Tibial nerve (tissue), 4 donors: ENCODE data around the gene BTAF1. TPM values are rescaled to one million over a fixed set of nuclear protein-coding genes. Genes with fewer than 3 reads are reported as not detected.
A peak's percentile ranks its signal among the peaks of the same experiment; 100 is the strongest.

Experiments used
- DNase-seq, 2 donors: peaks; one replicate each; pipeline ENCODE4 v3.0.0-alpha.2; 2019; ENCODE audit warnings: low spot score in 2 of 2
- H3K27ac ChIP-seq, 4 donors: fragments of 200-600 bp; sonication (generic) in 3 of 4; one replicate each; pipeline ENCODE4 v1.5.1; 2017 to 2019; ENCODE audit warnings: mild to moderate bottlenecking in 1 of 4
- H3K27me3 ChIP-seq, 2 donors: fragments of 200-600 bp; sonication (generic) in 1 of 2; one replicate each; pipeline versions ENCODE4 v1.5.1 to v1.6.0; 2017 to 2019
- H3K36me3 ChIP-seq, 3 donors: fragments of 200-600 bp; sonication (generic); one replicate each; pipeline ENCODE4 v1.5.1; 2018 to 2019
- H3K4me1 ChIP-seq, 4 donors: fragments of 200-600 bp; sonication (generic) in 3 of 4; one replicate each; pipeline ENCODE4 v1.5.1; 2017 to 2019
- H3K4me3 ChIP-seq, 4 donors: fragments of 200-600 bp; sonication (generic) in 3 of 4; one replicate each; pipeline ENCODE4 v1.5.1; 2017 to 2019; ENCODE audit warnings: mild to moderate bottlenecking in 1 of 4, moderate library complexity in 1 of 4
- H3K9me3 ChIP-seq, 4 donors: fragments of 200-600 bp; sonication (generic) in 3 of 4; one replicate each; pipeline ENCODE4 v1.5.1; 2017 to 2019
- CTCF ChIP-seq, 5 experiments: fragments of 200-600 bp in 3 of 5; fragments of 450-650 bp in 2 of 5; sonication (generic) in 3 of 5; IDR thresholded peaks; one replicate each; pipeline ENCODE4 v1.5.1; 2016 to 2019; ENCODE audit warnings: antibody characterized with exemption in 5 of 5, mild to moderate bottlenecking in 3 of 5, moderate library complexity in 2 of 5
- EP300 ChIP-seq, 2 donors: sonication (generic); formaldehyde crosslinking; IDR thresholded peaks; one replicate each; pipeline ENCODE4 v1.6.1; 2017; ENCODE audit warnings: antibody characterized with exemption in 2 of 2, mild to moderate bottlenecking in 1 of 2
- POLR2A ChIP-seq, 2 donors: fragments of 450-650 bp; IDR thresholded peaks; one replicate each; pipeline ENCODE4 v1.6.1; 2017; ENCODE audit warnings: antibody characterized with exemption in 2 of 2, mild to moderate bottlenecking in 2 of 2, moderate library complexity in 2 of 2
- WGBS, 2 donors: methylation state at CpG; one replicate each; pipeline ENCODE4 v1.1.5; 2018; 5-methylcytosine and 5-hydroxymethylcytosine counted together
- total RNA-seq, 4 donors: library from RNA; depleted of rRNA; stranded (reverse); fragments of >200 nt; gene quantifications; one replicate each; pipeline ENCODE4 v1.1.0, GENCODE V29; 2016

Gene BTAF1
- total RNA-seq, 4 donors from 2014 or later, result 50.4 to 76.7 (median 58.1) TPM

GRCh38 chr10:91897421-91897820, 26.1 kb upstream of the BTAF1 start:
- Histone ChIP-seq H3K27me3 (no peaks in the 10 kb centered on the region), H3K4me3 (no peak overlapping the region), H3K27ac (no peak overlapping the region), H3K4me1 (no peaks in the 10 kb centered on the region), H3K36me3 (no peaks in the 10 kb centered on the region), H3K9me3 (no peaks in the 10 kb centered on the region)
- WGBS, 2 donors, result 41 to 54% methylated on average over 8 of the region's 8 CpGs
- no peak for DNase-seq
- no peak for TF ChIP-seq POLR2A (IDR thresholded peaks at IDR 0.05)
- TF ChIP-seq EP300 (IDR thresholded peaks at IDR 0.05), result no peak
- TF ChIP-seq CTCF (IDR thresholded peaks at IDR 0.05), result no peak

- Histone ChIP-seq H3K27me3 (no peaks in the 10 kb centered on the region), H3K4me3 (no peak overlapping the region), H3K27ac (peak overlapping the region in 1 of 4 donors; percentile 50), H3K4me1 (peaks cover 0 to under 1% (median 0%) of the 10 kb centered on the region in 4 donors), H3K9me3 (no peaks in the 10 kb centered on the region), H3K36me3 (peaks cover 0 to 4% (median 0%) of the 10 kb centered on the region in 3 donors)
- DNase-seq, result no peak
- TF ChIP-seq EP300 (IDR thresholded peaks at IDR 0.05) (peak in 1 of 2 donors; percentile 36), POLR2A (IDR thresholded peaks at IDR 0.05) (no peak)
- WGBS, 2 donors, result 14 to 20% methylated on average over 2 of the region's 2 CpGs
These were observed 21.5 kb upstream of the BTAF1 start for GRCh38 chr10:91901784-91902677.

GRCh38 chr10:91907033-91907594, 16.5 kb upstream of the BTAF1 start:
- peak overlapping the region in 2 of 4 donors; percentile 80 to 87 for H3K27ac ChIP-seq
- TF ChIP-seq POLR2A (IDR thresholded peaks at IDR 0.05) (no peak), EP300 (IDR thresholded peaks at IDR 0.05) (no peak), CTCF (IDR thresholded peaks at IDR 0.05) (no peak)
- no peaks in the 10 kb centered on the region for H3K9me3 ChIP-seq
- H3K27me3 ChIP-seq, result no peaks in the 10 kb centered on the region
- no peak for DNase-seq
- H3K4me1 ChIP-seq, result peaks cover 0 to 21% (median 2%) of the 10 kb centered on the region in 4 donors
- no peak overlapping the region for H3K4me3 ChIP-seq
- WGBS, 2 donors, result 71 to 82% methylated on average over 5 of the region's 5 CpGs
- H3K36me3 ChIP-seq, result peaks cover 0 to 4% (median 0%) of the 10 kb centered on the region in 3 donors

- Histone ChIP-seq H3K27ac (peak overlapping the region; percentile 69 to 87 (median 80)), H3K27me3 (no peaks in the 10 kb centered on the region), H3K4me3 (peak overlapping the region; percentile 75 to 86 (median 80)), H3K4me1 (peaks cover 0 to 21% (median 2%) of the 10 kb centered on the region in 4 donors), H3K9me3 (peaks cover 0 to under 1% (median 0%) of the 10 kb centered on the region in 4 donors), H3K36me3 (peaks cover 0 to 4% (median 0%) of the 10 kb centered on the region in 3 donors)
- TF ChIP-seq CTCF (IDR thresholded peaks at IDR 0.05) (no peak), POLR2A (IDR thresholded peaks at IDR 0.05) (no peak), EP300 (IDR thresholded peaks at IDR 0.05) (no peak)
- 3 to 5% methylated on average over 12 to 18 of the region's 18 CpGs for WGBS, 2 donors
- no peak for DNase-seq
These were observed 15.6 kb upstream of the BTAF1 start for GRCh38 chr10:91907914-91908336.

GRCh38 chr10:91908337-91909116, 15.0 kb upstream of the BTAF1 start:
- Histone ChIP-seq H3K4me1 (peaks cover 0 to 21% (median 2%) of the 10 kb centered on the region in 4 donors), H3K9me3 (peaks cover 0 to 5% (median 0%) of the 10 kb centered on the region in 4 donors), H3K4me3 (peak overlapping the region; percentile 75 to 86 (median 80)), H3K36me3 (peaks cover 0 to 4% (median 0%) of the 10 kb centered on the region in 3 donors), H3K27ac (peak overlapping the region; percentile 69 to 87 (median 80)), H3K27me3 (no peaks in the 10 kb centered on the region)
- TF ChIP-seq EP300 (IDR thresholded peaks at IDR 0.05) (no peak), CTCF (IDR thresholded peaks at IDR 0.05) (peak in 4 of 5 experiments; percentile 10 to 59 (median 30)), POLR2A (IDR thresholded peaks at IDR 0.05) (peak in 1 of 2 donors; percentile 0)
- 0% methylated on average over 34 to 57 of the region's 93 CpGs for WGBS, 2 donors
- DNase-seq, result peak; percentile 30 to 38
